ENCODE data around the gene WBP2NL. TPM values are rescaled to one million over a fixed set of nuclear protein-coding genes. Genes with fewer than 3 reads are reported as not detected.
A peak's percentile ranks its signal among the peaks of the same experiment; 100 is the strongest.

Gene WBP2NL
- total RNA-seq, 2 donors from 2014 or later = not detected

DNA sequence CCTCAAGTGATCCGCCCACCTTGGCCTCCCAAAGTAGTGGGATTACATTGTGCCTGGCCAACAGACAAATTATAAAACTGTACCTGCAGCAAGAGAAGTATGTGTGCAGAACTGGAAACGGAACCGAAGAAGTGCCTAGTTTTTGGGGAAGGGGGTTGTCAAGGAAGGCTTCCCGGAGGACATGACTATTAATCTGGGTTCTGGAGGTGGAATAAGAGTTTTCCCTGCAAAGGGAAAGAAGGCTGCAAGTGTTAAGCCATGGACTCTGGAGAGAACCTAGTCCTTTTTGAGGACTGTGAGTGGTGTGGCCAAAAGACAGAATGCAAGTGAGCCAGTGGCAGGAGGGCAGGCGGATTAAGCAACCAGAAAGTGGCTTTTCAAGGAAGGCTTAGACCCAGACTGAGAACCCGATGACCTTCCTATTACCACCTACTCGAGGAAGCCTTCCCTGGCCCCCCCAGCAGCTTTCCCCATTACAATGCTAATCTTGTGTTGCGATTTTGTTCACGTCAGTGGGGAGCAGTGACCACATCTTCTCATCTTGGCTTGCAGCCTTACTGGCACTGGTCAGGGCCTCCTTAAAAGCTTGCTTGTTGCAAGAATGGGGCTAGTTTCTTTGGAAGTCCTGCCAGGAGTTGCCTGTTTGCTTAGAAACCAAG is 35.0 kb upstream of the WBP2NL start:
- Mint-ChIP-seq H3K9me3 (peaks cover 7% of the 10 kb centered on the region), H3K4me3 (no peak overlapping the region), H3K27me3 (ENCODE audit: insufficient read depth) (peaks cover 12% of the 10 kb centered on the region), H3K36me3 (ENCODE audit: low read depth) (no peaks in the 10 kb centered on the region), H3K4me1 (peaks cover 12% of the 10 kb centered on the region), H3K27ac (no peak overlapping the region)
- no peaks in the 10 kb centered on the region for H3K36me3 ChIP-seq (ENCODE audit: control insufficient read depth, insufficient read depth, low read length)
- H3K4me1 ChIP-seq (ENCODE audit: control insufficient read depth, insufficient read depth, low read length) = peaks cover 5% of the 10 kb centered on the region
- 69 to 78% methylated on average over 9 of the region's 9 CpGs for WGBS, 2 experiments (ENCODE audit: insufficient coverage in 1 of 2, insufficient read length in 1 of 2)
- TF ChIP-seq, protein P1, sequence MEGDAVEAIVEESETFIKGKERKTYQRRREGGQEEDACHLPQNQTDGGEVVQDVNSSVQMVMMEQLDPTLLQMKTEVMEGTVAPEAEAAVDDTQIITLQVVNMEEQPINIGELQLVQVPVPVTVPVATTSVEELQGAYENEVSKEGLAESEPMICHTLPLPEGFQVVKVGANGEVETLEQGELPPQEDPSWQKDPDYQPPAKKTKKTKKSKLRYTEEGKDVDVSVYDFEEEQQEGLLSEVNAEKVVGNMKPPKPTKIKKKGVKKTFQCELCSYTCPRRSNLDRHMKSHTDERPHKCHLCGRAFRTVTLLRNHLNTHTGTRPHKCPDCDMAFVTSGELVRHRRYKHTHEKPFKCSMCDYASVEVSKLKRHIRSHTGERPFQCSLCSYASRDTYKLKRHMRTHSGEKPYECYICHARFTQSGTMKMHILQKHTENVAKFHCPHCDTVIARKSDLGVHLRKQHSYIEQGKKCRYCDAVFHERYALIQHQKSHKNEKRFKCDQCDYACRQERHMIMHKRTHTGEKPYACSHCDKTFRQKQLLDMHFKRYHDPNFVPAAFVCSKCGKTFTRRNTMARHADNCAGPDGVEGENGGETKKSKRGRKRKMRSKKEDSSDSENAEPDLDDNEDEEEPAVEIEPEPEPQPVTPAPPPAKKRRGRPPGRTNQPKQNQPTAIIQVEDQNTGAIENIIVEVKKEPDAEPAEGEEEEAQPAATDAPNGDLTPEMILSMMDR (conservative IDR thresholded peaks at IDR 0.05) = peak; percentile 33
- H3K9me3 ChIP-seq (ENCODE audit: control insufficient read depth, low read length) = peaks cover 5% of the 10 kb centered on the region
- H3K9ac ChIP-seq (ENCODE audit: extremely low read depth, low read length, poor library complexity, severe bottlenecking) = no peak overlapping the region
- peak; percentile 70 for DNase-seq
- no peak overlapping the region for H3K4me3 ChIP-seq (ENCODE audit: low read length)
- peak overlapping the region; percentile 68 for H3K27ac ChIP-seq (ENCODE audit: low read depth, low read length)
- H3K27me3 ChIP-seq (ENCODE audit: control insufficient read depth, insufficient read depth, low read length, poor library complexity, severe bottlenecking) = no peaks in the 10 kb centered on the region

DNA sequence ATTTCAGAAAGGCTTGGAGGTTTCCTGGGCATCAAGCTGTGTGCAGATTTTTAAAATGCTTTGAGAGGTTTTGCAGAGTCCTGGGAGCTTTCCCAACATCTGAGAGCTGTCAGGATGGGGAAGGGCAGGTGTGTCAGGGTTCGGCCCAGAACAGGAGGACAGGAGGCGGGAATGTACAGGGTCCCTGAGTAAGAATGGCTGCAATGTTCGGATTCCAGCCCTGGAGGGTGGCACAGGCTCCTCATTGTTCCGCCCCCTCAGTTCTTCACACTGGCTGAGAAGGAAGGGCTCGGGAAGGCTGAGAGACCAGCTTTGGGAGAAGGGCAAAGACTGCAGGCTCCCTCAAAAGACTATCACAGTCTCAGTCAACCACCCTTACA is 34.5 kb upstream of the WBP2NL start:
- TF ChIP-seq, protein P1 (conservative IDR thresholded peaks at IDR 0.05) = no peak

DNA sequence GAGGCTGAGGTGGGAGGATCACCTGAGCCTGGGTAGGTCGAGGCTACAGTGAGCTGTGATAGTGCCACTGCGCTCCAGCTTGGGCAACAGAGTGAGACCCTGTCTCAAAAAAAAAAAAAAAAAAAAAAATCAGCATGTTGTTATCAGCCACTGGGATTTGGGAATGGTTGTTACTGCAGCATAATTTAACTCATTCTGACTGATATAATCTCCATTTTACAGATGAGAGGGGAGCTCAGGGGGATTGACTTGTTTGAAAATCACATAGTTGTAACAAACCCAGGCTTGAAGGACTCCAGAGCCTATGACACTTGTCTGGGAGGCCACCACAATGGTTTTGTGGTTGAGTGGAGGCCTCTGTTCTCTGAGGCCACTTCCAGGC is 32.4 kb upstream of the WBP2NL start:
- Mint-ChIP-seq H3K4me3 (no peak overlapping the region), H3K27ac (no peak overlapping the region), H3K4me1 (peaks cover 17% of the 10 kb centered on the region), H3K27me3 (ENCODE audit: insufficient read depth) (peaks cover 16% of the 10 kb centered on the region), H3K9me3 (peaks cover 7% of the 10 kb centered on the region), H3K36me3 (ENCODE audit: low read depth) (no peaks in the 10 kb centered on the region)
- Histone ChIP-seq H3K4me1 (ENCODE audit: control insufficient read depth, insufficient read depth, low read length) (peaks cover 8% of the 10 kb centered on the region), H3K9ac (ENCODE audit: extremely low read depth, low read length, poor library complexity, severe bottlenecking) (no peak overlapping the region), H3K27me3 (ENCODE audit: control insufficient read depth, insufficient read depth, low read length, poor library complexity, severe bottlenecking) (no peaks in the 10 kb centered on the region), H3K4me3 (ENCODE audit: low read length) (no peak overlapping the region), H3K27ac (ENCODE audit: low read depth, low read length) (no peak overlapping the region), H3K36me3 (ENCODE audit: control insufficient read depth, insufficient read depth, low read length) (no peaks in the 10 kb centered on the region), H3K9me3 (ENCODE audit: control insufficient read depth, low read length) (peaks cover 5% of the 10 kb centered on the region)
- no peak for DNase-seq
- 80 to 91% methylated on average over 1 to 2 of the region's 2 CpGs for WGBS, 2 experiments (ENCODE audit: insufficient coverage in 1 of 2, insufficient read length in 1 of 2)
- TF ChIP-seq, protein P1 (conservative IDR thresholded peaks at IDR 0.05) = no peak

More for the DNA sequence above, 34.5 kb upstream of the WBP2NL start:
- Mint-ChIP-seq H3K4me1 (peaks cover 17% of the 10 kb centered on the region), H3K27ac (no peak overlapping the region), H3K9me3 (peaks cover 7% of the 10 kb centered on the region), H3K27me3 (ENCODE audit: insufficient read depth) (peaks cover 9% of the 10 kb centered on the region), H3K4me3 (no peak overlapping the region), H3K36me3 (ENCODE audit: low read depth) (no peaks in the 10 kb centered on the region)
- Histone ChIP-seq H3K4me1 (ENCODE audit: control insufficient read depth, insufficient read depth, low read length) (peaks cover 7% of the 10 kb centered on the region), H3K9me3 (ENCODE audit: control insufficient read depth, low read length) (peaks cover 5% of the 10 kb centered on the region), H3K27ac (ENCODE audit: low read depth, low read length) (peak overlapping the region; percentile 68), H3K4me3 (ENCODE audit: low read length) (no peak overlapping the region), H3K9ac (ENCODE audit: extremely low read depth, low read length, poor library complexity, severe bottlenecking) (no peak overlapping the region), H3K27me3 (ENCODE audit: control insufficient read depth, insufficient read depth, low read length, poor library complexity, severe bottlenecking) (no peaks in the 10 kb centered on the region), H3K36me3 (ENCODE audit: control insufficient read depth, insufficient read depth, low read length) (no peaks in the 10 kb centered on the region)
- DNase-seq = no peak
- WGBS, 2 experiments (ENCODE audit: insufficient coverage in 1 of 2, insufficient read length in 1 of 2) = 83 to 87% methylated on average over 3 to 5 of the region's 5 CpGs

Data from endodermal cell (in vitro differentiated cells).